IPS-20b (cell line): ENCODE data around the gene CORO1A.
"Not testable (repeated sequence)": the region's sequence is repeated elsewhere in the genome, so short reads cannot be mapped to it uniquely, and the experiment has no call there.

Source experiments
- H3K27ac ChIP-seq: one replicate; pipeline ENCODE4 v1.5.1; 2013; ENCODE audit warnings: low read length
- H3K27me3 ChIP-seq: 2 replicates; pipeline ENCODE4 v1.6.1; 2013; ENCODE audit warnings: mild to moderate bottlenecking, low read length, inconsistent platforms; ENCODE audit not compliant: insufficient read depth
- H3K36me3 ChIP-seq: 2 replicates; pipeline ENCODE4 v1.6.1; 2013; ENCODE audit warnings: low read depth, mild to moderate bottlenecking, inconsistent platforms, low read length, moderate library complexity; ENCODE audit not compliant: insufficient read depth
- H3K4me1 ChIP-seq: 2 replicates; pipeline ENCODE4 v1.6.1; 2013; ENCODE audit warnings: mild to moderate bottlenecking, control low read depth, inconsistent platforms, low read length, moderate library complexity; ENCODE audit not compliant: insufficient read depth
- H3K4me3 ChIP-seq: 2 replicates; pipeline ENCODE4 v1.5.1; 2013; ENCODE audit warnings: mild to moderate bottlenecking, low read length, inconsistent platforms
- H3K9ac ChIP-seq: 2 replicates; pipeline ENCODE4 v1.6.1; 2013; ENCODE audit warnings: low read depth, mild to moderate bottlenecking, inconsistent platforms, low read length, moderate library complexity
- H3K9me3 ChIP-seq: 2 replicates; pipeline ENCODE4 v1.6.1; 2013; ENCODE audit warnings: mild to moderate bottlenecking, low read depth, low read length, inconsistent platforms; ENCODE audit not compliant: insufficient read depth

Gene CORO1A

GRCh38 chr16:30217082-30217481 lies 33.7 kb downstream of the CORO1A start:
- not testable (repeated sequence) for H3K4me1 ChIP-seq, H3K27me3 ChIP-seq, H3K9ac ChIP-seq, H3K9me3 ChIP-seq, H3K36me3 ChIP-seq, H3K27ac ChIP-seq, H3K4me3 ChIP-seq
